Activated CD4-positive, alpha-beta T cell treated with anti-CD3 and anti-CD28 coated beads, Interleukin-2, amount 50 U/mL, for 24 hours (primary cell): Measurements from ENCODE around the gene MPPED1.

ENCODE experiments used
- DNase-seq, 2 donors: peaks; one replicate each; pipeline ENCODE4 v3.0.0-alpha.2; 2020; ENCODE audit warnings: low read depth in 1 of 2, low spot score in 1 of 2

The MPPED1 gene

GRCh38 chr22:43514476-43515157 is 102.8 kb downstream of the MPPED1 start:
- DNase-seq = no peak

- no peak for DNase-seq
Measured at GRCh38 chr22:43515411-43515810, 103.6 kb downstream of the MPPED1 start.

GRCh38 chr22:43515902-43516301 is 104.1 kb downstream of the MPPED1 start:
- DNase-seq = no peak

GRCh38 chr22:43516386-43516785 is 104.6 kb downstream of the MPPED1 start:
- DNase-seq = no peak

- no peak for DNase-seq
Measured at GRCh38 chr22:43516996-43517635, 105.3 kb downstream of the MPPED1 start.

- DNase-seq = no peak
Measured at GRCh38 chr22:43520632-43521039, 108.8 kb downstream of the MPPED1 start.

- DNase-seq = no peak
Measured at GRCh38 chr22:43521716-43522115, 109.9 kb downstream of the MPPED1 start.

- no peak for DNase-seq
Measured at GRCh38 chr22:43526117-43526655, 114.4 kb downstream of the MPPED1 start.

GRCh38 chr22:43526946-43527345 is 115.1 kb downstream of the MPPED1 start:
- no peak for DNase-seq

- DNase-seq = no peak
Measured at GRCh38 chr22:43528601-43529360, 117.0 kb downstream of the MPPED1 start.

GRCh38 chr22:43529461-43529860 is 117.6 kb downstream of the MPPED1 start:
- no peak for DNase-seq

GRCh38 chr22:43529934-43530333 is 118.1 kb downstream of the MPPED1 start:
- DNase-seq = no peak

- no peak for DNase-seq
Measured at GRCh38 chr22:43530349-43531201, 118.8 kb downstream of the MPPED1 start.

- no peak for DNase-seq
Measured at GRCh38 chr22:43531651-43532050, 119.8 kb downstream of the MPPED1 start.

GRCh38 chr22:43532301-43533155 is 120.7 kb downstream of the MPPED1 start:
- DNase-seq = no peak

GRCh38 chr22:43533156-43533530 is 121.3 kb downstream of the MPPED1 start:
- DNase-seq = no peak

GRCh38 chr22:43533656-43534428 is 122.0 kb downstream of the MPPED1 start:
- DNase-seq = no peak

- DNase-seq = no peak
Measured at GRCh38 chr22:43534916-43535315, 123.1 kb downstream of the MPPED1 start.

- no peak for DNase-seq
Measured at GRCh38 chr22:43535336-43535735, 123.5 kb downstream of the MPPED1 start.
